ENCODE results near the gene PLOD2.

- TF ChIP-seq CTCF (IDR thresholded peaks at IDR 0.05) (no peak), EZH2 (IDR thresholded peaks at IDR 0.05; ENCODE audit: borderline replicate concordance, insufficient read depth, low read depth, low read length, poor library complexity, severe bottlenecking) (no peak)
Observed at GRCh38 chr3:146169891-146170290, 8.9 kb upstream of the PLOD2 start.
